HG03280 (cell line): ENCODE results near the gene RALGDS.

Experiments
- ATAC-seq: cut with Tn5 transposase; IDR thresholded peaks from one replicate; pipeline ENCODE4 v1.9.1; 2021; ENCODE audit warnings: mild to moderate bottlenecking, moderate library complexity; ENCODE audit not compliant: unreplicated experiment

Gene RALGDS

DNA sequence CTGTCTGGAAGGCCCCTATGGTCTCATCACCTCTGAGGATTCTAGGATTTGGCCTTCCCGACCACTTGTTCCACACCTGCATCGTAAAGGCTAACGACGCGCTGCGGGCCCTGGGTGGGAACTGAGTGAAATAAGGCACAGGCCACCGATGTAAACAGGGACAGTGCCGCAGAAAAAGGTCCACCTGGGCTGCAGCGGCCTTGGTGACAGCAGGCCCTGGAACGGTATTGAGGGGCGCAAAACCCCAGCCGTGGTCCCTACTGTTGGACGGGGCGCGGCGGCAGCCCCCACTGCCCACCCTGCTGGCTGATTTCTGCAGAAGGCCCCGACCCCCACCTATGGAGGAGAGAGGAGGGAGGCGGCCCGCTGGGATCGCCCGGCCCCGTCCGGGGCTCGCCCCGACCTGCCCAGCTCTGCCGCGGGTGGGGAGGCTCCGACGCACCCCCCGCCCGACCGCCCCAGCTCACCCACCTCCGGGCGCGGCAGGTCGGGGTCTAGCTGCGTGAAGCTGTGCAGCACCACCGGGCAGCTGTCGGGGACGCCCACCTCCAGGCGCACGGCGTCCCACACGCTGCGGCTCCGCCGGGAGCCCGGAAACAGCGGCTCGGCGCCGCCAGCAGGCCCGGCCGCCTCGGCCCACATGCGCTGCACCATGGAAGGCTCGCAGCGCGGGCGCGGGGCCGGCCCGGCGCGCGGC lies 391 bp downstream of the RALGDS start:
- no peak for ATAC-seq

DNA sequence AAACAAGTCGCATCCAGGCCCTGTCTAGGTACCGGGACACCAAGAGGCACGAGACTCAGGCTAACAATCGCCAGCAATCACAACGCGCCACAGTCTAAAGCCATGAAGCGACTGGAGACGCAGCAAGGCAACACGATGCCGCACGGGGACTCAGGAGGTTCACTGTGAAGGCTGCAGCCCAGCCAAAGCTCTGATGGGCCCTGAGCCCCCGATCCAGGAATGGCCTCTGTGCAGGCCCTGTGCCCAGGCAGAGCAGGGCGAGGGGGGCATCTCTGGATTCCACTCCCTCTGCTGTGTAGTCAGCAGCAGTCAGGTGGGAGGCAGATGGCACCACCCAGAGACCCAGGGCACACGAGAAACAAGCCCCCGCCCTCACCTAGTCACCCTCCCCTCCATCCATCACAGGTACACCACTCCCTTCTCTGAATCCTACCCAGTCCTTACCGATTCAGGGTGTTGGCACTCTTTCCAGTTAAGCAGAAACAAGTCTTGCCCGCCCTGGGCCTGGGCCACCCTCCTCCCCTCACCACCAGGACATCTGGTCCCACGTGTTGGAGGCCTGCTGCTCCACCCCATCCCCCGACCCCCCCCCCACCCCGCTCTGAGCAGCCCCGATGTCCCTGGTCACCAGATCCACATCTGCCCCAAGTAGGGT lies 1.1 kb downstream of the RALGDS start:
- ATAC-seq, result no peak

GRCh38 chr9:133119103-133119845 lies 1.8 kb downstream of the RALGDS start:
- ATAC-seq, result no peak

DNA sequence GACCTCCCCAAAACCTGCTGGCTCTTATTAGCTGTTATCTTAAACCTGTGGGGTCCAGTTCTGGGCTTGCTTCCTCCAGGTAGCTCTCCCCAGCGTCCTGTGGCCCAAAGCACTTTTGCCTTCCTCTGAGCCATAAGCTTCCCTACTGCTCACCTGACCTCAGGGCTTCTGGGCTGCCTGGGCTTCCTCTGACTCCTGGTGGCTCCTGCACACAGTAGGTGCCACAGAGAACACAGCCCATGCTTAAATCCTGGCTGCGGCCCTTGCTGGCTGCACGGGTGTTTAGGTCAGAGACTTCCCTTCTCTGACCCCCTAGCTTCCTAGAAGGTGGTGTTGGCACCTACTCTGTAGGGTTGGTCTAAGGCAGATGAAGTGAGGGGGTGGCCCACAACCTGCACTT lies 2.5 kb downstream of the RALGDS start:
- no peak for ATAC-seq

- ATAC-seq, result no peak
Observed at GRCh38 chr9:133118179-133118520, 2.9 kb downstream of the RALGDS start.

DNA sequence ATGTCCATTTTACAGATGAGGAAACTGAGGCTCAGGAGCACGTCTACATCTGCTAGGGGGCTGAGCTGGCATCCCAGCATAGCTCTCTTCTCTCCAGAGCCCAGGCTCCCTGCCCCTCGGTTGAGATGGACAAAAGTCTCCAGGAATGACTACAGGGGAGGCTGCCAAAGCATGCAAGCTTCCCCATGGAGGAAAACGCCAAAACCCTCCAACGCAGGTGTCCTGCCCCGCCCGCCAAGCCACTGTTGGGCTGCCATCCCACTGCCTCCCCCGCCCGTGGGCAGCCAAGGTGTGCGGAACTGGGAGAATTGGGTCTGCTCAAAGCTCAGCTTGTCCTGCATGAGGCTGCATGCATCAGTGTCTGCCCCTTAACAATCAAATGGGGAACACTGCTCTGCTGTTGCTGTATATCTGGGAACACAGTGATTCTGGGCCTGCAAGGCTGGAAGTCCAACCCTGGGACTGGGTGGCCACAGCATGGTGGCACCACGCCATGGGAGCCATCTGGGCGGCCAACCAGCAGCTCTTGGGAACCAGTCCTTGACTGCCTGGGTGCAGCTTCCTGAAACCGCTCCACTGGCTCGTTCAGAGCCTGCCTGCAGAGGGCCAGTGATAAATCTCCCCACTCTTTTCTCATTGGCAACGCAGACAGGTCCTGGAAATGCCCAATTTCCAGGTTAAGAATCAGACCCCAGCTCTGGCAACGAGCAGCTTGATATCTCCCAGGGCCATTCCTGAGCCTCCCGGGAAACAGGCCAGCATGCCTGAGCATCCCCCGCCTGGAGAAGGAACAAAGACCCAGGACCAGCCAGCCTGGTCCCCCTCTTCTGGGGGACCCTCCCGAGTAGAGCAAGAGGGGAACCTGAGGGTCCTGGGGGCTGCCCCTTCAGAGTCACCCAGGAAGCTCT lies 3.5 kb downstream of the RALGDS start:
- ATAC-seq, result no peak

DNA sequence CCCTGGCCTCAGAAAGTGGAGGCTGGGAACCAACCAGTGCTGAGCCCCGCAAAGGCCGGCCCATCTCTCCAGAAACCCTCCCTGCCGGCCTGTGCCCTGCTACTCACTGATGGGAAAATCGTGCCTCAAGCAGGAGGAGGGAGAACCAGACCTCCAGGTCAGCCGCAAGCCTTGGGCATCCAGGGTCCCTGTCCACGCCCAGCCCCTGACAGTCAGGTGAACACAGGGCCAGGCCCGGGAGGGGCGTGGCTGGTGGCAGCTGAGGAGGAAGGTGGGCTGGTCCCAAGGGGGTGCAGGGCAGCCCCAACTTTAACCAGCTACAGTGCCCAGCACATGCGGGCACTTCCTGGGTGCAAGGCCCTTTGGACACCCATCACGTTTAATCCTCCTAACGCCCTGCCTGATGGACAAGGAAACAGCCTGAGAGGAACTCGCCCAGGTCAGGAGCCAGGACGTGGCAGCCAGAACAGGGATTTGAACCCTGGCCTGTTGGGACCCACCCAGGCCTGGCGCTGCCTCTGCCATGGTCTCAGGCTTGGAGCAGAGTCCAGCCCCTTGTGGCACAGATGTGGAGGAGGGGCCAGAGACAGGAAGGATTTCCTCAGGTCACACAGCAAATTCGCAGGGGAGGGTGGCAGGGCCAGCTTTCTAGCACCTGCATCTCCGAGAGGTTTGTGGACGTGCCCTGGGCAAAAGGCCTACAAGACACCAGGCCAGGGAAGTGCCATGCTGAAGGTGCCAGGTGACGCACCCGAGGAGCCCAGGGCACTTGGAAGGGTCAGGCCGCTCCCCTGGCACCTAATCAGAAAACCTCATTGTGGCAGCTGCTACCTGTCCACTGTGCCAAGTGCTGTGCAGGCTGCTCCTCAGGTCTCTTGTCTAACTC lies 4.5 kb downstream of the RALGDS start:
- no peak for ATAC-seq

DNA sequence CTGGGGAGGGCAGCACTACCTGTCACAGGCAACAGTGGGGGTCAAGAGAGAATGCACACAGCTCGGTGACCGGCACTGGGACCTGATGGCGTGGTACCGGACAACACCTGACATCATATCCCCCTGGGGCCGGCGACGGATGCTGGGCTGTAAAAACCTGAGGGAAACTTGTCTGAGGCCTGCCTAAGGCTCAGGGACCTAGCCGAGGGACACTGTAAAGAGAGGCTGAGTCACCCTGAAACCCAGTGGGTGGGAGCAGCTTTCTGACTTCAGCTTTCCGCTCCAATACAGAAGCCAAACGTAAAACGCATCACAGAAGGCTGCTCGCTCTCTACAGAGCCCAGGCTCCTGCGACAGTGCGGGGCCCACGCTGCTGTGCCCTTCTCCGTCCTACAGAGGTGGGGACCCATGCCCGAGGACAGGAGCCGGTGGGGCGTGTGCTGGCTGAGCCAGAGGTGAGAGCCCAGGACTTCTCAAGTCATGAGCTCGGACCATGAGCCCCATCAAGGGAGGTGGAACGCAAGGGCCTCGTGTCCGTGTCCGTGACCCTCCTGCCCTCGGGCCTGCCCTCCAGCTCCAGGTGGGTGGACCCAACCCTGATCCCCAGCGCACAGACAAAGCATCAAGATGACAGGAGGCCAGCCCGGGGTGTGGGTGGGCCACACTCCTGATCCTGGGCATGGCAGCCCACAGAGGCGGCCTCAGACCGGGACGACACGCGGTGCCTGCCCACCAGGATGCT lies 5.3 kb downstream of the RALGDS start:
- peak; percentile 67 for ATAC-seq

DNA sequence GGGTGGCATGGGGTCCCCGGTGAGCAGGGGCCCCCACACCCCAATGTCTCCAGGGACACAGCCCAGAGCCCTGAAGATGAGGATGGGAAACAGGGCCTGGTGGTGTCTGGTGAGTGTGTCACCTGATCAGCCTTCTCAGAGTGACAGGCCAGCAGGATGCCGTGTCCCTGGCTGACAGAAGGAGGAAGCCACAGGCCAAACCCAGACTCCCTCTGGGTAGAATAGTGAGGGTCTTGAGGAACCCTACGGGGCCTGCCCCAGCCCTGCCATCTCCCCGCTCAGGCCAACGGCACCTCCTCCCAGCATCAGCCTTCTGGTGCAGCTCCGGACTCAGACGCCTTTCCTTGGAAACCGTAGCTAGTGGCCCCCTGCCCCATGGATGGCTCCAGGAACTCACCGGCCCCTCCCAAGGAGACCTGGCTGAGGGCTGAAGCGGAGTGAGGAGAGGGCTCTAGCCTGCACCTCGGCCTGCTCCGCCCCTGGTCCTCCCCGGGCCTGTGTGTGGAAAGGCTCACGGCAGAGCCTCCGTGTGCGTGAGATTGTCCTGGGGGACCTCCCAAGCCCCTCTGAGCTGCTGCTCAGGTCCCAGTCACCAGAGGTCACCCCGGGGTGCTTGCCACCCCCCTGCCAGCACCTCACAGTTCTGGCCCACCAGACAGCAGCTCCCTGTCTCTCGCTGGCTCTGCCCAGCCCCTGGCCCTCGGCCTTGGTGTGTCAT lies 6.0 kb downstream of the RALGDS start:
- ATAC-seq, result no peak

- no peak for ATAC-seq
Observed at GRCh38 chr9:133113949-133114885, 6.8 kb downstream of the RALGDS start.

DNA sequence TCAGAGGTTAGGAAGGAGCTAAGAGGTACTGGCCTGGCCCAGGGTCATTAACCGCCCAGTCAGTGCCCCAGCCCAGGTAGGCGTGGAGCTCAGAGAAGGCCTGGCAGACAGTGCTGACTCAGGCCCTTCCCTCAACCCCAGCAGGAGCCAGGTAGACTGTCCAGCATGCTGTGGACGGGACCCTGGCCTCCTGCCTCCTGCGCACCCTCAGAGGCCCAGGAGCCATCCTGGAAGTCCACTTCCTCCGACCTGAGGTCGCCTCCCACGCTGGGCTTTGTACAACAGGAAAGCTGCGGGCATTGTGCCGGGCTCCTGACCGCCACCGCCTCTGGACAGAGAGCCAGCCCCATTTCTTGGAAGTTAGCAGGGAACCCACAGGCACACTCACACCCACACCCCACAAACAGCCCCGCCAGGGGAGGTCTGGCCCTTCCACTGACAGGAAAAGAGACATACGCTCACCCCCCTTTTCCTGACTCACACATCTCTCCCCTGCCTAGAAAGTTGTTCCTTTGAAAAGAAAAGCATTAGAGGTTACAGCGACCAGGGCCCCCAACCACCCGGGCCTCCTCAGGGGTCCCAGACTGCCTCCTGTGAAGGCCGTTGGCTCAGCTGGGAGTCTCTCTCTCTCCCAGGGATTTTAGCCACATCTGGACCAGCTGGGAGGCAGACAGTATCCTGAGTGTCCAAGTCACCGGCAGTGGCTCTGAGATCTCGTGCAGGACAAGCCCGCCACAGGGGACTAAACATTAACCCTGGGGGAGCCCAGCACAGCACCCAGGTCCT lies 7.7 kb downstream of the RALGDS start:
- no peak for ATAC-seq

GRCh38 chr9:133112663-133113026 lies 8.4 kb downstream of the RALGDS start:
- ATAC-seq, result no peak

DNA sequence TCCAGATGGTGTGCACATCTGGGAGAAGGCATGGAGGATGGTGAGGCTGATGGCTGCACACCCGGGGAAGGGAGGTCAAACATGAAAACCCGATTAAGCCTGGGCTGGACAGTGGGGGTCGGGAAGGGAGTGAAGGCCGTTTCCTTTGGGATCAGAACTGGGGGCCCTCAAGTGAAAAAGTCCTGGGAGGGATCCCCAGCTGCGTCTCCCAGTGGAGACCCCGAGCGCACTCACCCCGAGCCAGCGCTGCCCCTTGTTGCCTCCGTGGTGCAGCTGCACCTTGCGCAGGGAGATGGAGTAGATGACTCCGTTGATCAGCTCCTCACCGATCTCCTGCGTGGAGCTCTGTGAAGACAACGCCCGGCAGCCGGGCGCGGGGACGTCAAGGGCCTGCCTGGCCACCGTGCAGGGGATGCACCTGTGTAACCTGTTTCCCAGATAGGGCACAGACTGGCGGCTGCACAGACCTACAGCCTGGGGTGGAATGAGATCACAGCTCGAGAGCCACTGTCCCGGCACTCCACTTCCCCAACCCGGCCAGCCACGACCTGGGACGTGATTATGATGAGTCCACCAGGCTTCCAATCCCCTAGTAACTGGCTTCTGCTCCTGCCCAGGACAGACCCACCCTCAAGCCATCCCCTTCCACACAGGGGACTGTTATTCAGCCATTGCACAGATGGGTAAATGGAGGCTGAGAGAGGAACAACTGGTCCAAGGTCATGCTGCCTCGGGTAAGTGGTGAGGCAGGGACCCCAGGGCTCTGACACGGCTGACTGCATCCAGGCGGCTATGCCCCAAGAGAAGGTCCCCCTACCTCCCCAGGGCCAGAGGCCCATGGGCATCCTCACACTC lies 9.0 kb downstream of the RALGDS start:
- no peak for ATAC-seq

DNA sequence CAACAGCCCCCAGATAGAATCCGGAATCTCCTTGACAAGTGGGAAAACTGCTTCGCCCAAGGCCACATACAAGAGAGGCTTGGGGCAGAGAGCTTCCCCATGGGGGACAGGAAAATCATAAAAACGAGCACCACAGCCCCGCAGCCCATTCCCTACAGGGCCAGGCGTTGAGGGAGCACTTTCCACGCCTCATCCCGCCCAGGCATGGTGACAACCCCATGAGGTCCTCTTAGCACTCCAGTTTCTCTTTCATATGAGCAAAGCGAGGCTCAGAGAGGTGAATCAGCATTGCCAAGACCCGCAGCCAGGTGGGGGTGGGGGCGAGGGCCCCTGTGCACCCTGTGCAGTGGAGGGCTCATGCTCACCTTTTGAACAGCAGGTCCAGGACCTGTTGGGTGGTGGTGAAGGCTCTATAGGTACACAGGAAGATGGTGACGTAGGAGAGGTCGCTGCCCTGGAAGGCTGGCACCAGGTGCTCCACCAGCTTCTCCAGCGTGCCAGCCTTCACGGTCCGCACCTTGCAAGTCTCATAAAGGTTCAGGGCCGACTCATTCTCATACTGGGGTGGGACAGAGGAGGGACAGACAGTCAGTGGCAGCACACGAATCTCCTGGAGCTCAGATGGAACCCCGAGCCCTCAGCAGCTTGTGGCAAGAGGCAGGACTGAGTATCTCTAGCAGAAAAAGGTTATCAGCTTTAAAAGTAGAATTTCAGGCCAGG lies 10.9 kb downstream of the RALGDS start:
- ATAC-seq, result no peak
